GM21576 (cell line): Measurements from ENCODE around the gene C10orf67.

Experiments
- ATAC-seq: cut with Tn5 transposase; IDR thresholded peaks from one replicate; pipeline ENCODE4 v1.9.1; 2021; ENCODE audit warnings: mild to moderate bottlenecking, moderate library complexity; ENCODE audit not compliant: unreplicated experiment

The C10orf67 gene

DNA sequence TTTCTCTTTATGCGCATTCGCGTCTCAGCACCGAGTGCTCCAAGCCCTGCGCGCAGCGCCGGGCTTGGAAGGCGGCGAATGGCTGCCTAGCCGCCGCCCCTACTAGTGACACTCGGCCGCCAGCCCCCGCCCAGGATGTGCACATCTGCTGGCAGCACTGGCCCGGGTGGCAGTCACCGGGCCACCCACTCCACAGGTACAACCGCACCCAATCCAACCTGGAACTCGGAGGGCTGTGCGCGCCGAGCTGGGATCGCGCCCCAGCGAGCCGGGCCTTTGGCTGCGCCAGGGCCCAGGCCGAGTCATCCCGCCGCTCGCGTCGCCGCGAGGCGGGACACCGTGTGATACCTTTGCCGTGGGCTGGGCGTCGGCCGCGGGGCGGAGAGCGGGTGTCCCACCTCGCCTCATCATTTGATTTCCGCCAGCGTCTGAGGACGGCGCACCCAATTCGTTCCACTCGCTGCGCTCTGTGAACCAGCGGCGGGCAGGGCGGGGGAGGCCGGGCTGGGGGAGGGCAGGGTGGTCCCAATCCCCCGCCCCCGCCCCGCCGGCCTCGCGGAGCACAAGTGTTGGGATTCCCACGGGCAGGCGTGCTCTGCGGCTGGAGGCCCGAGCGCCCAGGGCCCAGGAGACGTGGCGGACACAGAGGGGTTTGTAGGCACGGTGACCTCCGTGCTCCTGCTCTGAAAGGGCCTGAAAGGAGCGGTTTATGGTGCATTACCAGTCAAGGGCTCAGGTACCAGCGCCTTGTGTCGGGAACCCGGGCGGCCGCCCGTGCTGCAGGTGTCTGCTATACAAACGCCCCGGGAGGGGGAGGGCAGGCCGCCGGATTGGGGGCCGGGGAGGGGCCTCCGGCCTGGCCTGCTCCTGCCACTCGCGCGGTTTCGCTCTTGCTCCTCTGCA, 170.3 kb downstream of the C10orf67 start:
- ATAC-seq, result no peak

DNA sequence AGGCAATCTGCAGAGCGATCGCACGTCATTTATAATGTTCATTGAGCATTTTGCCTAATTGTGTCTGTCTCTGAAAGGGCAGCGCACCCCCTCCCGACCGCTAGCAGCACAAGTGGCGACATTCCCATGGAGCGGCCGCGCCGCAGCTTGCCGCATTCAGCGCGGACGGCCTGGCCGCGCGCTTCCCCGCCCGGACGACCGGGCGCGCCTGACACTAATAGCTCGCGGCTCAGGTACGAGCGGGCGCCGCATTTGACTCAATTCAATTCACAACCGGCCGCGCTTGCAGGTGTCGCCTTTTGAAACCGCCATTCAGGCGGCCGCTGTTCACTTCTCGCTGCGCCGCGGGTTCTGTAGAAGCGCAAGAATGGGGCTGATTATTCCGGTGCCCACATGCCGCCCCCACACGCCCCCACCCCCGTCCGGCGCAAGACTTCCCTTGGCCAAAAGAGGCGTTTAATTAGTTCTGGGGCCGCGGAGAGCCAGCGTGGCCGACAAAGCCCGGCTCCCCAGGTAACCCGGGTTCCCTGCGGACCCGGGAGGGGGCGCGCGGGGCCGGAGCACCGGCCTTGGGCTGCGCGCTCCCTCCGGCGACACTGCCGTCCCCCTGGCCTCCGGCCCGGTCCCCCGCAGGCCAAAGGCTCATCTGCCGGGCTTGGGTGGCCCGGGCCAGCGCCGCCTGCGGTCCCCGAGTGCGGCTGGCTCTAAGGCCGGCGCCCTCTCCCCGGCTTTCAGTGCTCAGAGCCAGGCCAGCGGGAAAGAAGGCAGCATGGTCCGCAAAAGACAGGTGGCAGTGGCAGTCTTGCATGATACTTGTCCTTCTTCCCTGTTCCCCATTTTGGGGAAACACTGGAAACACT, 171.2 kb downstream of the C10orf67 start:
- ATAC-seq, result no peak

GRCh38 chr10:23172429-23173213, 172.0 kb downstream of the C10orf67 start:
- ATAC-seq, result no peak

- no peak for ATAC-seq
Observed at GRCh38 chr10:23171232-23171876, 173.2 kb downstream of the C10orf67 start.

GRCh38 chr10:23158370-23158769, 186.2 kb downstream of the C10orf67 start:
- ATAC-seq, result no peak

- peak; percentile 55 for ATAC-seq
Observed at GRCh38 chr10:23157691-23158369, 186.8 kb downstream of the C10orf67 start.

DNA sequence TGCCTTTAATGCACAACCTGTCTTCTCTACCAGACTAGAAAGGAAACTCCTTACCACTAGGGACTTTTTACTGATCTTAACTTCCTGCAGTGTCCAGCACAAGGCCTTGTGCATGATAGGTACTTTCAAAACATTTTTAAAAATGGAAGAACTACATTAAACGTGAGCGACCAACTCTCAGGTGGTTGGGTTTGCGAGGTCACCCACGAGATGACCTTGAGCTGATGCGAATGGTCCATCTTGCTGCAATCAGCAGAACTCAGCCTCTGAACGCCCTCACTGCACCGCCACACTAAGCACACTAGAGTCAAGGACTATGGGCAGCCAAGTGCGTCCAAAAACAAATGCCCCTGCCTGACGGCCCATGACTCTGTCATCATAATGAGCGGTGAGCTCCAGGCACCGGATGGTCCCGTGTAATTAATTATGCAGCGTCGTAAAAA, 187.3 kb downstream of the C10orf67 start:
- peak; percentile 60 for ATAC-seq

GRCh38 chr10:23156447-23157150, 188.0 kb downstream of the C10orf67 start:
- ATAC-seq, result no peak

DNA sequence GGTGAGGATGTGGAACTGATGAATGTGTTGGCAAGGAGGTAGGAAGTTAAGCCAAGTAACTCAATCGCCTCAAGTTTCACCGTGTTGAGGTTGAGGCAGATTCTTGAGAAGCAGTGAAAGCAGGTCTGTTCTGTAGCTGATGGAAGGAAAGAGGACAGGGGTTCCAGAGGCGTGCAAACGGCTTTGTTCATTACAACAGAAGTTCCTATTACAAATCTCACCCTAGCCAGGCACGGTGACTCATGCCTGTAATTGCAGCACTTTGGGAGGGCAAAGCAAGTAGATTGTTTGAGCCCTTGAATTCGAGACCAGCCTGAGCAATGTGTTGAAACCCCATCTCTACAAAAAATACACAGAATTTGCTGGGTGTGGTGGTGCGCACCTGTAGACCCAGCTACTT, 189.4 kb downstream of the C10orf67 start:
- no peak for ATAC-seq
